NCI-H2196 (cell line): Measurements from ENCODE around the gene SMYD3.
"Not testable (repeated sequence)": the region's sequence is repeated elsewhere in the genome, so short reads cannot be mapped to it uniquely, and the experiment has no call there.

Experiments used
- DNase-seq: peaks from one replicate; lab custom pipeline; 2025; ENCODE audit not compliant: unreplicated experiment; lab: John Stamatoyannopoulos, UW

The SMYD3 gene

GRCh38 chr1:246364415-246364941, 142.6 kb downstream of the SMYD3 start:
- no peak for DNase-seq

GRCh38 chr1:246357014-246357598, 150.0 kb downstream of the SMYD3 start:
- not testable (repeated sequence) for DNase-seq

DNA sequence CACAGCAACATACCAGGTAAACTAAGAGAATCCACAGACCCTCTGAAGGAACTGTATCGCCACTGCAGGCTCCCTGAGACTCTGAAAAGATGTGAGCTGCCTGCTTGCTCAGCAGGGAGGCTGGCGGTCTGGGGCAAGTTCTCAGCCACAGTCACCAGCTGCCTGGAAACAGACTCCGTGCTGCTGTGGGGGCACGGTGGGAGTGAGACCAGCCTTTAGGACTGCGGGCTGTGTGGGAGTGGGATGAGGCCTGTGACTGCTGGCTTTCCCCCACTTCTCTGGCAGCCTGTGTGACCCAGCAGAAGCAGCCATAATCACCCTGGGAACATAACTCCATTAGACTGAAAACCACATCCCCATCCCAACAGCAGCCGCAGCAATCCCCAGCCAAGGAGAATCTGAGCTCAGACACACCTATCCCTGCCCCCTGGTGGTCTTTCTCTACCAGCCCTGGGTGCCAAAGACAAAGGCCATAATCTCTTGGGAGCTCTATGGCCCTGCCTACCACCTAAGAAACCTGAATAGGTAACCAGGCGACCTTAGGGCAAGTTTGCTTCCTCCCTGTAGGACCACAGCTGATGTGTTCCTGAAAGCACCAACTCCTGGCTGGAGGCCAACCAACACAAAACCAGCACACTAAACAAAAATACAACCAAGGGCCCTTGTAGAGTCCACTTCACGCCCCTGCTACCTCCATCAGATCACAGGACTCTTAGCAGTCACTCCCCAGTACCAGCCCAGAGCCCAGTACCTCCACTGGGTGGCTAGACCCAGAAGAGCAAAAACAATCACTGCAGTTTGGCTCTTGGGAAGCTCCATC, 151.5 kb downstream of the SMYD3 start:
- no peak for DNase-seq

DNA sequence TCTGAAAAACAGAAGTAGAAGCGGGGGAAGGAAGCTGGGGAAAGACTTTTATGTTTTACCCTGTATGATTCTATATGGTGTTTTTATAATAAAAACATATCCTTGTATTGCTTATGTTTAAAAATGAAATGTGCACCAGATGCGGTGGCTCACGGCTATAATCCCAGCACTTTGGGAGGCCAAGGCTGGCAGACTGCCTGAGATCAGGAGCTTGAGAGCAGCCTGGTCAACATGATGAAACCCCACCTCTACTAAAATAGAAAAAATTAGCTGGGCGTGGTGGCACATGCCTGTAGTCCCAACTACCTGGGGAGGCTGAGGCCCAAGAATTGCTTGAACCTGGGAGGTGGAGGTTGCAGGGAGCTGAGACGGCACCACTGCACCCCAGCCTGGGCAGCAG, 155.4 kb downstream of the SMYD3 start:
- DNase-seq: no peak

GRCh38 chr1:246350745-246351144, 156.3 kb downstream of the SMYD3 start:
- no peak for DNase-seq

GRCh38 chr1:246343937-246344336, 163.1 kb downstream of the SMYD3 start:
- DNase-seq: no peak

DNA sequence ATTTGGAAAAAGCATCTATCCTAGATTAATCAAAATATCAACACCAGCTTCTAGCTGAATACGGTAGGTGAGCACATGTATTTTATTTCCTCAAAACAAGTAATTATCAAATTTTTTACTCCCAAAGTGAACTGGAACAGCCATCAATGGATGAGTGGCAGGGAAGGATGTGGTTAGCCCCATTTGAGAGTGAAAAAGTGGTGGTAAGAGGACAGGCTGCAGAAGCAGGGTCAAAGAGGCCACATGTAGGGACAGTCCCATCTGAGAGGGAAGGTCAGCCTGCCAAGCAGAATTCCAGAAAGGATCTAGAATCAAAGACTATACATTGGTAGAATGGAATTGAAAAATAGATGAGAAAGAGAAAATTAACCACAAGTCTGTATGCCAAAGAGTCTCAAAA, 163.8 kb downstream of the SMYD3 start:
- no peak for DNase-seq

DNA sequence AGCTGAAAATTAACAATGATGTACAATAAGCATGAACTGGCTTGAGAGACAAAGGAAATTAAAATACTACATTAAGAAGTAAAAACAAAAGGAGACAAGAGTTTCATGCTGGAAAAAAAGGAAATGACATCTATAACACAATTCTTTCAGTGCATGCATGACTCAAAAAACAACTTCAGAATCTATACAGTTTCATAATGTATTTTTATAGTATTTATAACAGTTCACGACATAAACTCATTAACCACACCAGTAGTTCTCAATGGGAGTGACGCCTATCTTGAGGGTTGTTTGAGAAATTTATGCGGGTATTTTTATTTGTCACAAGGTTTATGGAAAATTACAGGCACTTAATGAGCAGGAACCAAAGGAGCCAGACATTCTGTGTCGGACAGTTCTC, 168.5 kb downstream of the SMYD3 start:
- DNase-seq: no peak

GRCh38 chr1:246338098-246338497, 169.0 kb downstream of the SMYD3 start:
- DNase-seq: no peak

GRCh38 chr1:246335151-246335550, 171.9 kb downstream of the SMYD3 start:
- no peak for DNase-seq

DNA sequence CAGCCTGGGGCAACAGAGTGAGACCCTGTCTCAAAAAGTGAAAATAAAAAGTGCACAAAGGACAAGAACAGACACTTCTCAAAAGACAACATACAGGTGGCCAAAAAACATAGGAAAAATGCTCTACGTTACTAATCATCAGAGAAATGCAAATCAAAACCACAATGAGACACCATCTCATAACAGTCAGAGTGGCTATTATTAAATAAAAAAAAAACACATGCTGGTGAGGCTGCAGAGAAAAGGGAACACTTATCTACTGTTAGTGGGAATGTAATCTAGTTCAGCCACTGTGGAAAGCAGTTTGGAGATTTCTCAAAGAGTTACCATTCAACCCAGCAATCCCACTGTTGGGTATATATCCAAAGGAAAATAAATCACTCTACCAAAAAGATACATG, 173.2 kb downstream of the SMYD3 start:
- no peak for DNase-seq

- DNase-seq: no peak
These were observed 175.0 kb downstream of the SMYD3 start for GRCh38 chr1:246332078-246332477.

DNA sequence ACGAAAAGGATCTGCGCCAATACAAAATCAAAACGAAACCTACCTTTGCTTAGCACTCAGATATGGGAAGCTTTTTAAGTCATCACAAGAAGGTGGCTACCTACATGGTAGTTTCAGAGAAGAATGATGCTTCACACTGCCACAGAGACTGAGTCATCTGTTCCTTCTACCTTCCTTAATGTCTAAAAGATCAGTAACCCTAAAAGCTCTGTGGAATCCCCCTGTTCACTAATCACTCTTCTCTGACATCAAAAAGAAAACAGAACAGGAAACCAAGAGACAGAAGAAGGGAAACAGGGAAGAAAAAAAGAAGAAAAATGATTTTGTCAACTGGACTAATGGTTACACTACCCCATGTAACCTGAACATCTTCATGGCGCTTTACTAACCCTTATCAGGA, 177.2 kb downstream of the SMYD3 start:
- DNase-seq: no peak

GRCh38 chr1:246329292-246329691, 177.8 kb downstream of the SMYD3 start:
- not testable (repeated sequence) for DNase-seq

GRCh38 chr1:246324711-246325110, 182.4 kb downstream of the SMYD3 start:
- DNase-seq: no peak

- not testable (repeated sequence) for DNase-seq
These were observed 183.0 kb downstream of the SMYD3 start for GRCh38 chr1:246324033-246324432.

- no peak for DNase-seq
These were observed 186.8 kb downstream of the SMYD3 start for GRCh38 chr1:246320286-246320685.

DNA sequence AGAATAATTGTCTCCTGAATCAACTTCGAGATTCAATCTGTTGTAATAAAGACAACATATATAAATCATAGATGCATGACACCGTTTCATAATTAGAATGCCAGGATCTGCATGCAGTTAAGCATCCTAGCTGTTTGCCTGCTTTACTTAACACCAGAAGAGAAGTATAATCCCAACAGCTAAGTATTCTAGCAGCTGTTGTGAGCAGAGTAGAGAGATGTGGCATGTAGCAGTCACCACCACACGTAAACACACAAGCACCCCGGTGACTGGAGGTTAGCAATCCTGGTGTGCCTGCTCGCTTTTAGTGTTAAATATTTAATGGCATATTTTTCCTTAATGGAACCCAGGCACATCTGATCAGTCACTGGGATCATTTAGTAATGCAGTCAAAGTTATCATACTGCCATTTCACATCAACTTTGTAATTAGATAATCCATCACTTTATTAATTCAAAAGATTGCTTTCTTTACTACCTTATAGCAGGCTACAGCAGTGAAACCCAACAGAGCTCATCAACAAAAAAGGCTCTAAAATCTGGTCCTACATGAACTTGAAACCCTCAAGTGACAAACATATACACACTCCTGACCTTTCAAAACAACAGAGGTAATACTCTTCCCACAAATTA, 187.9 kb downstream of the SMYD3 start:
- no peak for DNase-seq

GRCh38 chr1:246318622-246319021, 188.5 kb downstream of the SMYD3 start:
- no peak for DNase-seq

DNA sequence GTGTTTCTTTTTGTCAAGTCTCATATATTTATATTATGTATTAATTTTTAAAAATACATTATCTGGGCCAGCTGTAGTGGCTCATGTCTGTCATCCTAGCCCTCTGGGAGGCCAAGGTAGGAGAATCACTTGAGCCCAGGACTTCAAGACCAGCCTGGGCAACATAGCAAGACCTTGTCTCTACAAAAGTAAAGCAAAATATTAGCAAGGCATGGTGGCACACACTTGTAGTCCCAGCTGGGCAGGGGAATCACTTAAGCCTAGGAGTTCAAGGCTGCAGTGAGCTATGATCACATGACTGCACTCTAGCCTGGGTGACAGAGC, 189.1 kb downstream of the SMYD3 start:
- DNase-seq: no peak

DNA sequence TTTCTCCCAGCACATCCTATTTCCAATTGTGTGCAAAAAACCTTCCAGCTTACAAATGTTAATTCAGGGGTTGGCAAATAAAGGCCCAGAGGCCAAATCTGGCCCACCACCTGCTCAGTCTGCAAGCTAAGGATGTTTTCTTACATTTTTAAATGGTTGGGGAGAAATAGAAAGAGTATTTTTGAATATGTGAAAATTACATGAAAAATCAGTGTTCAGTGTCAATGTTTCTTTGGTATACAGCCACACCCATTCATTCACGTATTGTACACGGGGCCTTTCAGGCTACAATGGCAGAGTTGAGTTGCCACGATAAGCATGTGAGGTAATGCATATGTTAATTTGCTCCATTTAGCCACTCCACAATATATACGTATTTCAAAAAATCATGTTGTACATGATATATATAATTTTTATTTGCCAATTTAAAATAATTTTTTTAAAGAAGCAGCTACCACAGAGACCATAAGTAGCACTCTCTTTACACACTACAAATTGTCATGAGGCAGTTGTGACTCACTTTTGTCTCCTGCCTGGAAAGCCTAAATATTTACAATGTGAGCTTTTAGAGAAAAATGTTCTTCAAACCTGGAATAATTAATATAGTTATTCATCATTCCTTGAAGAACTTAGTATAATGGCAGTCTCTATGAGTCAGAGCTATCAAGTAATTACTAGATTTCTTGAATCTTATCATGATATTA, 189.6 kb downstream of the SMYD3 start:
- no peak for DNase-seq

DNA sequence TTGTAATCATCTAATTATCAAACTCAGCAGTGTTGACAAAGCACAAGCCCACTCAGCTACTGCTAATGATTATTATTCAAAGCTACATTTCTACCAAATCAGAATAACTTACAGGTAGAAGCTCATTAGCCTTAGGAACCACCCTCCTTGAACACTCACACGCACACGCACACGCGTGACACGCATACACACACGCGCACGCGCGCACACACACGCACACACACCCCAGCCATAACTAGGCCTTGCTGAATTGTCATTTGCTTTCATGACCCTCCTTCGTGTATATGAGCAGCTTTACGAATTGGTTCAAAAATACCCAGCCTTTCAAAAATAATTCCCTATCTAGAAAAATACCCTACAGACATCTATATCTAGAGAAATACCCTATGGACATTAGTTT, 195.6 kb downstream of the SMYD3 start:
- no peak for DNase-seq
